Lung (tissue), 12 donors: ENCODE results near the gene ZNF236. TPM values are rescaled to one million over a fixed set of nuclear protein-coding genes. Genes with fewer than 3 reads are reported as not detected.

Source experiments
- ATAC-seq: fragments of 200-7000 bp; cut with Tn5 transposase; one replicate; pipeline ENCODE4 v1.9.1; 2020; ENCODE audit warnings: moderate number of reproducible peaks; ENCODE audit not compliant: insufficient read depth, low FRiP score
- DNase-seq, 3 donors: peaks; one replicate each; pipeline ENCODE4 v3.0.0-alpha.2; 2013 to 2017
- H3K27ac ChIP-seq, 2 donors: one replicate each; pipeline ENCODE4 v1.5.1; 2013; ENCODE audit warnings: mild to moderate bottlenecking in 2 of 2, moderate library complexity in 2 of 2, control low read depth in 1 of 2, inconsistent platforms in 1 of 2, low read depth in 1 of 2, low read length in 1 of 2
- H3K27me3 ChIP-seq, 3 donors: one replicate each; pipeline ENCODE4 v1.5.1; 2013; ENCODE audit warnings: low read length in 2 of 3; ENCODE audit not compliant: control insufficient read depth in 3 of 3, insufficient read depth in 3 of 3
- H3K36me3 ChIP-seq, 4 donors: one replicate each; pipeline ENCODE4 v1.5.1; 2013; ENCODE audit warnings: low read length in 4 of 4, mild to moderate bottlenecking in 1 of 4, moderate library complexity in 1 of 4; ENCODE audit not compliant: control insufficient read depth in 4 of 4, insufficient read depth in 4 of 4
- H3K4me1 ChIP-seq, 5 donors: one replicate each; pipeline ENCODE4 v1.5.1; 2013; ENCODE audit warnings: low read length in 5 of 5, mild to moderate bottlenecking in 2 of 5, moderate library complexity in 1 of 5; ENCODE audit not compliant: control insufficient read depth in 5 of 5, insufficient read depth in 5 of 5
- H3K4me3 ChIP-seq: one replicate; pipeline ENCODE4 v1.5.1; 2013; ENCODE audit warnings: mild to moderate bottlenecking, control low read depth, moderate library complexity
- H3K9ac ChIP-seq, 2 donors: one replicate each; pipeline ENCODE4 v1.5.1; 2013; ENCODE audit warnings: low read length in 2 of 2, control low read depth in 1 of 2; ENCODE audit not compliant: insufficient read depth in 1 of 2
- H3K9me3 ChIP-seq, 4 donors: one replicate each; pipeline ENCODE4 v1.5.1; 2013; ENCODE audit warnings: low read length in 3 of 4, mild to moderate bottlenecking in 1 of 4, moderate library complexity in 1 of 4; ENCODE audit not compliant: control insufficient read depth in 4 of 4, insufficient read depth in 3 of 4
- CTCF ChIP-seq: IDR thresholded peaks from 2 replicates; pipeline ENCODE4 v1.5.1; 2012; ENCODE audit warnings: mild to moderate bottlenecking; ENCODE audit errors: control extremely low read depth, extremely low read depth
- WGBS, 2 donors: extraction: QIAGEN DNeasy Blood & Tissue Kit; methylation state at CpG; one replicate each; pipeline ENCODE4 v1.1.7; 2013; 5-methylcytosine and 5-hydroxymethylcytosine counted together
- polyA plus RNA-seq, 2 donors: library from polyadenylated mRNA; stranded (reverse); fragments of 200-250 nt; gene quantifications; one replicate each; pipeline ENCODE4 v1.2.1, GENCODE V29; 2013
- total RNA-seq, 2 donors: library from RNA; depleted of rRNA in 1 of 2; stranded (reverse); fragments of >200 nt in 1 of 2; gene quantifications; one replicate each; pipeline ENCODE4 v1.2.1, GENCODE V29; 2014 to 2021
- donor health status: control.
- donor health status: control.
- donor health status: Bipolar disorder and iron deficiency.
- donor health status: healthy.
- donor health status: DM: yes; HTN: yes; CAD: no.

ZNF236 gene
- total and polyA plus RNA-seq, 4 donors: 2.4 to 23.1 (median 8.8) TPM

DNA sequence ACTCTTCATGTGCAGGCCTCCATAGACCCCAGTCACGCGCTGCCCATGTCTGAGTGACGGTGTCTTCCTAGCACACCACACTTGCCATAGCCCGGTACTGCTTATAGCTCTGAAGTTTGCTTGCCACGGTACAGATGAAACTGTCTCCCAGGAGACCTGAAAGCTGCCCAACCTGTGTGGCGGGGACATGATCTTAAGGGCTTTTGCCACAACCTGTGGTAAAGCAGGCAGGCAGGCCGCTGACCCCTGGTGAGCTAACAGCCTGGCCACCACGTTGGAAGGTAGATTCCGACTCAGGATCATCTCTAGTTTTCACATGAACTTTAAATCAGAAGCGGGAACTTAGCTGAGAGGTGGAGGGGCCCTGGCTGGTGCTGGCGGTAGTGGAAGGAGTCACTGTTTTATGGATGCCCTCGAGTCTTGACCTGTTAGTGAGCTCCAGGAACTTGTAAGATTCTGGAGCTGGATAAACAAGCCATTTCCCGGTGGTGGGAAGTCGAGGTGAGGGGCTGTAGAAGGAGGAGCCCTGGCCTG is 153.3 kb downstream of the ZNF236 start:
- 89 to 92% methylated on average over 14 of the region's 14 CpGs for WGBS, 2 donors
- DNase-seq: no peak
- no peak for TF ChIP-seq CTCF
- H3K27ac ChIP-seq: no peak overlapping the region
- H3K9ac ChIP-seq: no peak overlapping the region
- H3K4me1 ChIP-seq: peaks cover 0 to 28% (median 3%) of the 10 kb centered on the region in 5 donors
- peaks cover 0 to 4% (median 0%) of the 10 kb centered on the region in 4 donors for H3K36me3 ChIP-seq
- no peak for ATAC-seq
- no peak overlapping the region for H3K4me3 ChIP-seq
- no peaks in the 10 kb centered on the region for H3K27me3 ChIP-seq
- no peaks in the 10 kb centered on the region for H3K9me3 ChIP-seq

DNA sequence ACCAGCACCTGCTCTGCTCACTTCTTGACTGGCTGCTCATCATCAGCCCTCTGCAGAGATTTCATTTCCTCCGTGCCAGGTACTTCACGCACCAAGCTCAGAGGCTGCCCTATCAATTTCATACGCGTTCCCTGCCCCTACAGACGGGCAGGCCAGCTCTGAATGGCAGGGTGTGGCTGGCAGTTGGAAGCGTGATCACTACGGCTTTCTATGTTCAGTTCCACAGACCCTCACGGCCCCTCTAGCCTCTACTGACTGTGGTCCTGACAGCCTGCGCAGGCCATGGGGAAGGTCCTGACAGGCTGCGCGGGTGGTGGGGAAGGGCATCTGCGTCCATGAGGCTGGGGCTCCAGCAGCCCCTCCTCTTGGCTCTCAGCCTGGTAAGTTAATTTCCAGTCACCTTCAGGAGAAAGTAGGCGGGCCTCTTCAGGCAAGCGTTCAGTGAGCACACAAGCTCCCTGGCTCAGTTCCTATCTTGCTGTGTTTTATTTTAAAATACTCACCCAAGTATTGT is 154.8 kb downstream of the ZNF236 start:
- no peak for TF ChIP-seq CTCF
- Histone ChIP-seq H3K27me3 (no peaks in the 10 kb centered on the region), H3K4me3 (no peak overlapping the region), H3K36me3 (peaks cover 0 to 4% (median 0%) of the 10 kb centered on the region in 4 donors), H3K9me3 (no peaks in the 10 kb centered on the region), H3K4me1 (peaks cover 0 to 28% (median 3%) of the 10 kb centered on the region in 5 donors), H3K9ac (no peak overlapping the region), H3K27ac (no peak overlapping the region)
- WGBS, 2 donors: 68 to 88% methylated on average over 14 of the region's 14 CpGs
- DNase-seq (peak; percentile 49 to 77 (median 58)), ATAC-seq (peak; percentile 19)

GRCh38 chr18:76977684-76978232 is 155.4 kb downstream of the ZNF236 start:
- TF ChIP-seq CTCF: no peak
- peaks cover 0 to 24% (median 3%) of the 10 kb centered on the region in 5 donors for H3K4me1 ChIP-seq
- ATAC-seq (no peak), DNase-seq (peak in 1 of 3 donors; percentile 35)
- H3K36me3 ChIP-seq: peaks cover 0 to 4% (median 0%) of the 10 kb centered on the region in 4 donors
- no peak overlapping the region for H3K9ac ChIP-seq
- no peak overlapping the region for H3K27ac ChIP-seq
- H3K4me3 ChIP-seq: no peak overlapping the region
- 72 to 83% methylated on average over 11 of the region's 11 CpGs for WGBS, 2 donors
- H3K9me3 ChIP-seq: no peaks in the 10 kb centered on the region
- no peaks in the 10 kb centered on the region for H3K27me3 ChIP-seq
